Stimulated activated CD4-positive, alpha-beta T cell treated with anti-CD3 and anti-CD28 coated beads, Interleukin-4, amount 100 ng/mL, for 4 hours (primary cell): ENCODE results near the gene COG1.
"Not testable (repeated sequence)": the region's sequence is repeated elsewhere in the genome, so short reads cannot be mapped to it uniquely, and the experiment has no call there.

Experiments
- DNase-seq, 2 experiments: peaks; one replicate each; pipeline ENCODE4 v3.0.0-alpha.2; 2020

Gene COG1, protein sequence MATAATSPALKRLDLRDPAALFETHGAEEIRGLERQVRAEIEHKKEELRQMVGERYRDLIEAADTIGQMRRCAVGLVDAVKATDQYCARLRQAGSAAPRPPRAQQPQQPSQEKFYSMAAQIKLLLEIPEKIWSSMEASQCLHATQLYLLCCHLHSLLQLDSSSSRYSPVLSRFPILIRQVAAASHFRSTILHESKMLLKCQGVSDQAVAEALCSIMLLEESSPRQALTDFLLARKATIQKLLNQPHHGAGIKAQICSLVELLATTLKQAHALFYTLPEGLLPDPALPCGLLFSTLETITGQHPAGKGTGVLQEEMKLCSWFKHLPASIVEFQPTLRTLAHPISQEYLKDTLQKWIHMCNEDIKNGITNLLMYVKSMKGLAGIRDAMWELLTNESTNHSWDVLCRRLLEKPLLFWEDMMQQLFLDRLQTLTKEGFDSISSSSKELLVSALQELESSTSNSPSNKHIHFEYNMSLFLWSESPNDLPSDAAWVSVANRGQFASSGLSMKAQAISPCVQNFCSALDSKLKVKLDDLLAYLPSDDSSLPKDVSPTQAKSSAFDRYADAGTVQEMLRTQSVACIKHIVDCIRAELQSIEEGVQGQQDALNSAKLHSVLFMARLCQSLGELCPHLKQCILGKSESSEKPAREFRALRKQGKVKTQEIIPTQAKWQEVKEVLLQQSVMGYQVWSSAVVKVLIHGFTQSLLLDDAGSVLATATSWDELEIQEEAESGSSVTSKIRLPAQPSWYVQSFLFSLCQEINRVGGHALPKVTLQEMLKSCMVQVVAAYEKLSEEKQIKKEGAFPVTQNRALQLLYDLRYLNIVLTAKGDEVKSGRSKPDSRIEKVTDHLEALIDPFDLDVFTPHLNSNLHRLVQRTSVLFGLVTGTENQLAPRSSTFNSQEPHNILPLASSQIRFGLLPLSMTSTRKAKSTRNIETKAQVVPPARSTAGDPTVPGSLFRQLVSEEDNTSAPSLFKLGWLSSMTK

DNA sequence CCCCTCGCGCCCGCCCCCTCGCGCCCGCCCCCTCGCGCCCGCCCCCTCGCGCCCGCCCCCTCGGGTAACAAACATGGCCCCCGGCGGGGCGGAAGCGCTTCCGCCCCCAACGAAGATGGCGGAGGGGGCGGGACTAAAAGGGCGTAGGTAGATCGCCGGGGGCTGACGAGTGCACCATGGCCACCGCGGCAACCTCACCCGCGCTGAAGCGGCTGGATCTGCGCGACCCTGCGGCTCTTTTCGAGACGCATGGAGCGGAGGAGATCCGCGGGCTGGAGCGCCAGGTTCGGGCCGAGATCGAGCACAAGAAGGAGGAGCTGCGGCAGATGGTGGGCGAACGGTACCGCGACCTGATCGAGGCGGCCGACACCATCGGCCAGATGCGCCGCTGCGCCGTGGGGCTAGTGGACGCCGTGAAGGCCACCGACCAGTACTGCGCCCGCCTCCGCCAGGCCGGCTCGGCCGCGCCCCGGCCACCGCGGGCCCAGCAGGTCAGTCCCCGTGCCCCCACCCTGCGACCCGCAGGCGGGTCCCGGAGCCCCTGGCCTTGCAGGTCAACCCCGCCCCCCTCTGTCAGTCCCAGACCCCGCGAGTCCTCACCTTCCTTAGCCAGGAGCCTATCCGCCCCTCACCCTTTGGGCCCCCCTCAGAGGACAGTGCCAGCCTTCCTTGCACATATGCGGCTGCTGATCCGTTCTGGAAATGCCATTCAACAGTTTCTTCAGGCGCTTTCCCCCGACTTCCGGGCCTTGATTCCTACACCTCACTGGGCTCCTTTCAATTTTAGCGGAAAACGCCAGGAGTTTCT, at the start of gene COG1:
Gene COG1, plus strand, starts transcription at position 162 of the 808 bp plus-strand sequence. Its CDS starts 15 bp downstream, at position 177.
- DNase-seq, result peak; percentile 88 to 90

DNA sequence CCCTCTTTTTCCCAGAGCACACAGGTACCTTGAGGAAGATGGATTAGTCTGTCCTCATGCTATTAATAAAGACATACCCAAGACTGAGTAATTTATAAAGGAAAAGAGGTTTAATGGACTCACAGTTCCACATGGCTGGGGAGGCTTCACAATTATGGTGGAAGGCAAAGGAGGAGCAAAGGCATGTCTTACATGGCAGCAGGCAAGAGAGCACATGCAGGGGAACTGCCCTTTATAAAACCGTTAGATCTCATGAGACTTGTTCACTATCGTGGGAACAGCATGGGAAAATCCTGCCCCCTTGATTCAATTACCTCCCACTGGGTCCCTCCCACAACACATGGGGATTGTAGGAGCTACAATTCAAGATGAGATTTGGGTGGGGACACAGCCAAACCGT, 48.6 kb upstream of the COG1 start:
- DNase-seq, result not testable (repeated sequence)

DNA sequence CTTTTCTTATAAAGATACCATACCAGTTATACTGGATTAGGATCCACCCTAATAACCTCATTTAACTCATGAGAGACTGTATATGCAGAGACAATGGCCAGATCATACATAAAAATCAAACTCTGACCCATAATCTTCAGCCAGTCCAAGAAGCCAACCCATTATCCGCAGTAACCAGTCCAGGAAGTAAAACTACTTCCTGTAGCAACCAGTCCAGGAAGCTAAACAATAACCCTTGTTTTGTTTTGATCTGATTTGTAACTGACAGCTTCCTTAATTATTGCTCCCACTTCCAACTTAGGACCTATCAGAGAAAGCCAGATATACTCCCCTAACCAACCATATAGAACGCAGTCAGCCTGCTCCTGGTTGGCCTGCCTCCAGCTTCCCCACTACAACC, 47.2 kb upstream of the COG1 start:
- DNase-seq, result no peak

DNA sequence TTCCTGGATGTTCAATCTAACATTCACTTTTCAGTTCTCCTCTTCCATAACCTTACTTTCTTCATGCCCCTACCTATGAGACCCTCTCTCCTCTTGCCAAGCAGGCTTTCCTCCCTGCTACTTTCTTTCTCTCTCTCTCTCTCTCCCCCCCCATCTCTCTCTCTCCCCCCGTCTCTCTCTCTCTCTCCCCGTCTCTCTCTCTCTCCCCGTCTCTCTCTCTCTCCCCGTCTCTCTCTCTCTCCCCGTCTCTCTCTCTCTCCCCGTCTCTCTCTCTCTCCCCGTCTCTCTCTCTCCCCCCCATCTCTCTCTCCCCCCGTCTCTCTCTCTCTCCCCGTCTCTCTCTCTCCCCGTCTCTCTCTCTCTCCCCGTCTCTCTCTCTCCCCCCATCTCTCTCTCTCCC, 45.1 kb upstream of the COG1 start:
- DNase-seq, result not testable (repeated sequence)

DNA sequence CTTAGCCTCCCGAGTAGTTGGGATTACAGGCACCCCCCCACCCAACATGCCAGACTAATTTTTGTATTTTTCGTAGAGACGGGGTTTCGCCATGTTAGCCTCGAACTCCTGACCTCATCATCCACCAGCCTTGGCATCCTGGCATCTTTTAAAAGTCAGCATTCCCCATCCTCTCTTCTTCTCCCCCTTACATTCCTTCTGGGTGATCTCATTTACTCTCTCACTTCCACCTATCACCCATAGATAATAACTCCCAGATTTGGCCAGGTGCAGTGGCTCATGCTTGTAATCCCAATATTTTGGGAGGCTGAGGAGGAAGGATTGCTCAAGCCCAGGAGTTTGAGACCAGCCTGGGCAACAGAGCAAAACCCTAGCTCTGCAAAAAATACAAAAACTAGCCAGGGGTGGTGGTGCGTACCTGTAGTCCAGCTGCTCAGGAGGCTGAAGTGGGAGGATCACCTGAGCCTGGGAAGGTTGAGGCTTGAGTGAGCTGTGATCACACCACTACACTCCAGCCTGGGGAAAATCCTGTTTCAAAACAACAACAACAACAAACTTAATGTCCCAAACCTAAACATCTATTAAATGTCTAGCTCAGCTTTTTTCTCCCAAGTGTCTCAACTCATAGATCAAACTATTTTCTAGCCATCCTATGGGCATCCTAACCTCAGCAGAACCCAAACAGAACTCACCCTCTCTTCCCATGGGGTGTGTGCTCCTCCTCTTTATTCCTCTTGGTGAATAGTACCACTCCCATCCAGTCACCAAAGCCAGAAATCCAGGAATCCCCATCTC, 44.1 kb upstream of the COG1 start:
- no peak for DNase-seq

DNA sequence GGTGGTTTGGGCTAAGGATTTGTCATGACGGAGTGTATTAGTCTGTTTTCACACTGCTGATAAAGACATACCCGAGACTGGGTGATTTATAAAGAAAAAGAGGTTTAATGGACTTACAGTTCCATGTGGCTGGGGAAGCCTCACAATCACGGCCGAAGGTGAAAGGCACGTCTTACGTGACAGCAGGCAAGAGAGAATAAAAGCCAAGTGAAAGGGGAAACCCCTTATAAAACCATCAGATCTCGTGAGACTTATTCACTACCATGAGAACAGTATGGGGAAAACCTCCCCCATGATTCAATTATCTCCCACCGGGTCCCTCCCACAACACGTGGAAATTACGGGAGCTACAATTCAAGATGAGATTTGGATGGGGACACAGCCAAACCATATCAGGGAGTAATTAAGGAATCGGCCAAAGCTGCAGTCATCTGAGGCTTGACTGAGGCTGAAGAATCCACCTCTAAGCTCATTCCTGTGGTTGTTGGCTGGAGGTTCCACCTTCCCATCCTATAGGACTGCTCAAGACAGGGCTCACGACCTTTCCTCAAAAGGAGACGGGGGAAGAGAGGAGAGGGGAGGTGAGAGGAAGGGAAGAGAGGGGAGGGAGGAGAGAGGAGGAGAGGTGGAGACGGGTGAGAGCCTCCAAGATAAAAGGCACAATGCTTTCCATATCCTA, 42.1 kb upstream of the COG1 start:
- not testable (repeated sequence) for DNase-seq

DNA sequence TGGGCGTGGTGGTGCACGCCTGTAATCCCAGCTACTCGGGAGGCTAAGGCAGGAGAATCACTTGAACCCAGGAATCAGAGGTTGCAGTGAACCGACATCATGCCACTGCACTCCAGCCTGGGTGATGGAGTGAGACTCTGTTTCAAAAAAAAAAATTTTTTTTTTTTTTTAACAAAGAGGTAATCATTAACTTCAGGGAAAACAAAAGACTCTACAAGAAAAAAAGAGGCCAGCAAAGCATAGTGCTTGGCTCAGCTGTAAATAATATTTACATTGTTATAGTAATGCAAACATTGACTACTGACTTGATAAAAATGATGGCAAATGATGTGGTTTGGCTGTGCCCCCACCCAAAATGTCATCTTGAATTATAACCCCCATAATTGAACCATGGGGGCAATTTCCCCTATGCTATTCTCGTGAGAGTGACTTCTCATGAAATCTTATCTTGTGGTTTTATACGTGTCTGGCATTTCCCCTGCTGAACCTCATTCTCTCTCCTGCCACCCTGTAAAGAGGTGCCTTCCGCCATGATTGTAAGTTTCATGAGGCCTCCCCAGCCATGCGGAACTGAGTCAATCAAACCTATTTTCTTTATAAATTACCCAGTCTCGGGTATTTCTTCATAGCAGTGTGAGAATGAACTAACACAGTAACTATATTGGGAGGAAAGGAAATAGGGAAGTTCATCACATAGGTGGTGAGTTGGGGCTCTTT, 40.8 kb upstream of the COG1 start:
- no peak for DNase-seq

DNA sequence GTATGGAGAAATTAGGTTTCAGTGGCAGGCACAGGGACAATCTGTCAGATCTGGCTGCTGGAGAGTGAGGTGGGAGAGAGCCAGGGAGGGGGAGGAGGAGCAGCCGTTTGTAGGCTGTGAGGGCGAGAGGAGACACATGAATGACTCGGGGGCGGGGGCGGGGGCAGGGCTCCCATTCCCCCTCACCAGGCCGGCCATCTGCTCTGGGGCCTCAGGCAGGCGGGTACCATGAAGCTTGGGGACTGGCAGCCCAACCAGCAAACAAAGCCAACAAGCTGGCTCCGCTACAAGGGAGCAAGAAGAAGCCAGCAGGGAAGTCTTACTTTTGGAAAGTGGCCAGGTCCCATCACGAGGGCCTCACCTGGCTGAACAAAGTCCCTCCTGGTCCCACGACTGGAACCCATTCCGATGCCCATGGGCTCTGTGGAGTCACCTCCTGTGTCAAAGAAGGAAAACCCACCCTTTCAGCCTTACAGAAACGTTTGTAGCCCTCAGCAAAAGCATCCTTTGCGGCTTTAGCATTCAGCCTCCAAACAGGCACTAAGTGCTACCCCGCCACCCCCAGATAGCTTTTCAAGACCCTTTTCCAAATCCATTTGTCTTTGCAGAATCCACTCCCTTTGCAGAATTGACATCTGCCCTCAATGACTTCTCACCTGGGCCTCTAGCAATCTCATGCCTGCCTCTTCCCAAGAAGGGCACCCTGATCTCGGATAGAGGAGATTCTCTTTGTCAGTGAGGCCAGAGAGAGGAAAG, 37.3 kb upstream of the COG1 start:
- DNase-seq, result no peak

DNA sequence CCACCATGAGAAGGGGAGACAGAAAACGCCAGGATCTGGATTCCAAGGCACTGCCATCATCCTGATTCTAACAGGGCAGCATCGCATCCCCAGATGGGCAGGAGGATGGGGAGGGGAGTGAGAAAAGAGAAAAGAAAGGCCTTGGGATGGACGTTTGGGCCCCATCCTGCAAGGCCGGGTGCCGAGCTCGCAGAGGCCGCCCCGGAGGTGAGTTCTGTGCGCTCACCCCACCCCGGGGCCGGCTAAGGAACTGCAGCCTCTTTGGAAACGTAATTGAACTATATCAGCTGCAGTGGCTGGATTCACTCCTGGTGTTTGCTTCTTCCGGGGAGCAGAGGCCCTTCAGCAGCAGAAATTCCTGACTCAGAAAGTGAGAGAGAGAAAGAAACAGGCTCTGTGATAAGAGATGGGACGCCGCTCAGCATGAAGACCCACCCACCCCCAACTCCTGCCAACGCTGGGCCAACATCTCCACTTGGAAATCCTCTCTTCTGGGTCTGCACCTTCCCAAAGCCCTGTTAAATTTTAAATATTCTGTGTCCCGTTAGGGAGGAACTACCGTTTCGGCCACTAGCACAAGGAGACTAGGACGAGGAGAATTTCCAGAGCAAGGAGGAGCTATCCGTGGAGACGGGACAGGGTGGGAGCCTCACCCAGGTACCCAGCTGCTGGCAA, 36.6 kb upstream of the COG1 start:
- DNase-seq, result peak; percentile 32 to 55

DNA sequence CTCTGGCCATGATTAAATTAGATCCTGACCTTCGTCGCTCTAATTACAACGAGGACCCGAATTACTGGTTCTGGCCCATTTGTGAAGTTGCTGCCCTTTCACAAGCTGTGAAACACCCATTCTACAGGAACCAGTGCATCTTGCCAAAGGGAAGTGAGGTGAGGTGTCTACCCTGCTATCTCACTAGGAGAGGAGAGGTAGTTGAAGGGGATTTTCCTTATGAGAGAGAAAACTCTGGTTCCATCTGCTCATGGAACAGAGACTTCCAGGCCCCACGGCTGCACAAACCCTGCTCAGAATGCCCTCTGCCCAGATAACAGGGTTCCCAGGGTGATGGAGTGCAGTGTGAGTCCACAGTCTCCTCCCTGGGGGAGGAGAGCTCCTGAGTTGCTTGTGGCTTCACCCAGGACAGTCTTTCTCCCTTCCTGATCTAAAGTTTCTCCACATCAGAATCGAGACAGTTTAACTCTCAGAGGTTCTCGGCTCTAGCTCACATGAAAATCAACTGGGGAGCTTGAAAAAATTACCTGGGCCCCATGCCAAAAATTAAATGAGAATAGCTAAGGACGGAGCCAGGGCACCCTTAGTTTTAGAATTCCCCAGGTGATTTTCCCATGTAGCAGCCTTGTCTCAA, 35.9 kb upstream of the COG1 start:
- no peak for DNase-seq

DNA sequence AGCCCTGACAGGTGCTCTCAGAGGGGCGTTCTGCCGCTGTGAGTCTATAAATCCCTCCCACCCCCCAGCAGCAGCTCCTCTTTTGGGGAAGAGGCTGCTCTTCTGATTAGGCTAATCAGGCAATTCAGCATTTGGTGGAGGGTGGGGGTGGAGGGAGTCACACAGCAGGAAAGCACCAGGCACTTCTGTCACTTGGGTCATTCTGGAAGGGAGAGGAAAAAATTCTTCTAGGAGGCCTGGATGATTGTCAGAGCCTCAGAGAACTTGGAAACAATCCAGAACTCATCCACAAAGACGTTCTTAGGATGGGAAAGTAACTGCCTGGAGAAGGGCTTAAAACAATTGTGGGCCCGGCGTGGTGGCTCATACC, 35.3 kb upstream of the COG1 start:
- DNase-seq, result no peak

DNA sequence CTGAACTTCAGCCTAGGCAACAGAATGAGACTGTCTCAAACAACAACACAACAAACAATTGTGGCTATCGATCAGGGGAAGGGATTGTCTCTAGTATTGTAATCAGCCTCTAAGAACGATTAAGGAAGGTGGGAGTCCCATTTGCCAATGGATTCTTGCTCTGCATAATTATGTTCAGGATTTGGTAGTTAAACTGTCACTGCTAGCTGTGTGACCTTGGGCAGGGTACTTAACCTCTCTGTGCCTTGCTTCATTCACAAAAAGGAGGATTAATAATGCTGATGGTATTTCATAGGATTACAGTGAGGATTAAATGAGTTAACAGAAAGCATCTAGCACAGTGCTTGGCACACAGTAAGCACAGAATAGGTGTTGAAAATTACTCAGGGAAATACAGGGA, 34.7 kb upstream of the COG1 start:
- no peak for DNase-seq

DNA sequence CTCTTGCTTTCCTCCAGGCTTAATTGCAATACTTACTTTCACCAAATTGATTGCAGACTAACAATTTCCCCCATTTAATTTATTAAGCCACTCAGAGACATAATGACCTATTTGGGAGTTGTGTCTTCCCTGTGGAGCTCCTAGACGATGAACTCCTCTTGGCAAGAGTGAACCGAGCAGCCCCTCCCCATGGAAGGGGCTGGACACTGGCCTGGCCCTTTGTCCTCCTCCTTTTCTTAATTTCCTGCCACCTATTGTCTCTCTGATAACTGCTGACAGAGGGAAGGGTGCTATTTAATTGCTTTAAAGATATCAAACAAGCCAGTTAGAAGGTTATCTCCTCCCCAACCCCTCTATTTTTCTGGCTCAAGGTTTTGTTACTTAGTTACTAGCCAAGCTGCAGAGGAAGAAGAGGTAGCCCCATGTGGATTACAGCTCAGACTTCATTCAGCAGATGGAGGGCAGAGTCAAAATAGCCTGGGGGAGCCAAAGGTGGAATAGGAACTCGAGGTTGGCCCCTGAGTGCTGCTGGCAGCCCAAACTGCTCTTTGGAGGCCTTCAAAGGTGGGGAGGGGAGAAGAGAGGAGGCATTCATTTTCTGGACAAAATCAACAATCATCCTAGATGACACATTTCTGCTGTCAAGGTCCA, 31.8 kb upstream of the COG1 start:
- DNase-seq, result no peak

DNA sequence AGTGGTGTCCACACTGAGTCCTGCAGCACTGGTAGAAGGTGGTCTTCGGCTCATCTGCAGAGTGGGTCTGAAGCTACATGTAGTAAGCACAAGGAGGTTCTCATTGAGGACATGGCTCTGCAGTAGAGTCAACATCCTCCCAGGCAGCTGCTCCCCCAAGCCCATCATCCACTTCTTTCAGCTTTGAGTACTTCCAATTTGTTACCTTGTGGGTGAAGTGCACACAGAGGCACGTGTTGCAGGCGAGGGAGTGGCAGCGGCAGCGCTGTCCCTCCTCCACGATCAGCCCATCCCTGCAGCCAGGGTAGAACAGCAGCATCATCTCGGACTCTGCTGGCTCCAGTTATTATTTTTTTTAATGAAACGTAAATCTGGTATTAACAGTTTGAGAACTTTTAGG, 29.8 kb upstream of the COG1 start:
- DNase-seq, result no peak

DNA sequence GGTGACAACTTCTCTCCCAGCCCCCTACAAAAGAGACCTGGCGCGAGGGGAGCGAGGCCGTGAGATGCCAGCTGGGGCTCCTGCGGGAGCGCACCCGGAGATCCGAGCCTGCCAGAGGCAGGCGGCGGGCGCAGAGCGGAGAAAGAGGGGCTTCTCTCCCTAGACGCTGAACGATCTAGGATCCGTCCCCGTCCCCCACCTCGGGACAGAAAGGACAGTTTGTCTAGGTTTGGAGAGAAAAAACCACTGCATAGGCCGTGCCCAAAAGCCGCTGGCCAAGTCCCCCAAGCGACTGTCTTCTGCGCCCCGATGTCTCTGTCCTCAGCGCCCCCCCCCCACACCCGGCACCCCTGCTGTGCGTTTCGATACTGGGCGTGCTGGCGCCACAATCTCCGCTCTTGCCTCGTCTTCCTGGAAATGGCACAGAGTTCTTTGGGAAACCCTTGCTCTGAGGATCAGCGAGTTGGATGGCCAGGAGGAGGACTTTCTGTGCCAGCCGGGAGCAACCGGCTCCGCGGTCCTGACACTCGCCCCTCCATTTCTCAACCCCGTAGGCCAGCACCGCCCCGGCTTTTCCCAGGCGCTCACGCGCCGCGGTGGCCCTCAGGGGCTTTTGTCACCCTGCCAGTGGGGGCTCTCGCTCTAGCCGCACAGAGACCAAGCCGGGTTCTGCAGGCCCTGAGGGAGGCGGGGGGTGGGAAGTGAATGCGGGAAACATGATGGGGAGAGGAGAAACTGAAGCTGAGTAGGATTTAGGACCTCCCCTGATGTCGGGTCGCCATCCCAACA, 27.0 kb upstream of the COG1 start:
- no peak for DNase-seq

DNA sequence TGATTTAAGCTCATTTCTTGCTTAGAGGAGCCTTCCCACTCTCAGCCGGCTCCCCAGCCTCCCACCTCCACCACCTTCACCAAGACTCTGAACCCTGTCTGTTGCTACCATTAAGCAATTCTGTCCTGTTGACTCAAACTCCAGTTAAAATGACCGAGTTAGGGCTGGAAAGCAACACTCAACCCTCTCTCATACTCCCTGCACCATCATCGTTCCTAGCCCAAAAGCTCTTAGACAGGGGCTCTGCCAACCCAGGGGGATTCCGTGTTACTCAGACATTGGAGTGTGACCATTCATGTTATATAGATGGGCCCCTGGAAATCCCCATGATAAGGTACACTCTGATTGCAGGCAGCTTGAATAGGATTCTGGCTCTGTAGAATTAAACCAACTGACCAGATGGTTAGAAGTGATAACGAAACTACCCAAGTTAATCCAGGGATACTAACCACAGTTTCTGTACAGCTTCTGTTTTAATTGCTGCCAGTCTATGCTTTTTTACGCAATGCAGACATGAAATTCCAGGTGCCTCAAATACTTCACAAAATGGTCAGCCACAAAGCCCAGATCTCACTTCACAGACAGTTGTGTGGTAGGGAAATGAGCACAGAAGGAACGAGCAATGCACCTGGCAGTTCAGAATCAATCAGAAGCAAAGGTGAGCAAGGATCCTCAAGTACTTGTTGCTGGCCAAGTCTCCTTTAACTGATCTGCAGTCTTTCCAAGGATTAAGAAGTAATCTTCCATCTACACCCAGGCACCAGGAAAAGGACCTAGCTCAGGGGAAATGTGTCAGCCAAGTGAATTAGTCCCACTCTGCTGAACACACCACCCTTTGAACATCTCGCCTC, 25.9 kb upstream of the COG1 start:
- DNase-seq, result no peak

DNA sequence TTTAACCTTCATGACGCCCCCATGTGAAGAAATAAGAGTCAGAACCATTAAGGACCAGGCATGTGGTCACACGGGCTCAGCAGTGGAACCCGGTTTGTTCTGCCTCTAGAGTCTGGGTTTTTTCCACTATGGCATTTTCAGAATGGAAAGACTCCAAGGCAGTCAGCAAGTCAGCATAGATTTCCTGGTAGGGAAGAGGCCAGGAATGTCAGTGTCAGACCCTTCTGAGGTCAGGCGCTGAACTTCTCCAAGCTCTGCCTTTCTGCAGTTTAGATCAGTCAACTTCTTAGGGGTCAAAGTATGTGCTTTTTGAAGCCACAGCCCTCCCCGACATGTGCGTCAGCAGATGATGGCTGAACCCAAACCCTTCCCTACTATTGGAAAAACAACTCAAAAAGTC, 24.2 kb upstream of the COG1 start:
- DNase-seq, result no peak
